H54 (cell line): ENCODE results near the gene CRIM1.
A peak's percentile ranks its signal among the peaks of the same experiment; 100 is the strongest.

Experiments used
- DNase-seq: peaks from one replicate; pipeline ENCODE4 v3.0.0; 2011; ENCODE audit warnings: low spot score, mixed read lengths; ENCODE audit not compliant: insufficient read length
- FAIRE-seq: peaks from 3 replicates; lab custom pipeline; 2011; peaks lifted over from hg19 to GRCh38; lab: Jason Lieb, UNC
- POLR2A ChIP-seq: IDR thresholded peaks from 2 replicates; pipeline ENCODE4 v1.6.1; 2011; ENCODE audit warnings: low read depth, mild to moderate bottlenecking, low read length

Gene CRIM1

GRCh38 chr2:36423172-36423571 is 67.6 kb downstream of the CRIM1 start:
- DNase-seq = no peak
- TF ChIP-seq POLR2A = no peak
- FAIRE-seq = no peak

- FAIRE-seq (no peak), DNase-seq (no peak)
- no peak for TF ChIP-seq POLR2A
These were observed 68.1 kb downstream of the CRIM1 start for GRCh38 chr2:36423619-36424120.

GRCh38 chr2:36425608-36426355 is 70.2 kb downstream of the CRIM1 start:
- FAIRE-seq = no peak

GRCh38 chr2:36427790-36428243 is 72.2 kb downstream of the CRIM1 start:
- FAIRE-seq = no peak
- no peak for TF ChIP-seq POLR2A
- DNase-seq = peak; percentile 26

More at GRCh38 chr2:36425608-36426355, 70.2 kb downstream of the CRIM1 start:
- DNase-seq = no peak
- no peak for TF ChIP-seq POLR2A

- DNase-seq = no peak
- TF ChIP-seq POLR2A = no peak
- FAIRE-seq = no peak
These were observed 75.0 kb downstream of the CRIM1 start for GRCh38 chr2:36430549-36430948.

- TF ChIP-seq POLR2A = no peak
- no peak for FAIRE-seq
- no peak for DNase-seq
These were observed 76.9 kb downstream of the CRIM1 start for GRCh38 chr2:36432479-36432878.

GRCh38 chr2:36433311-36434217 is 78.0 kb downstream of the CRIM1 start:
- DNase-seq (no peak), FAIRE-seq (no peak)
- TF ChIP-seq POLR2A = no peak

GRCh38 chr2:36438449-36438977 is 82.9 kb downstream of the CRIM1 start:
- TF ChIP-seq POLR2A = no peak
- FAIRE-seq (peak; percentile 93), DNase-seq (peak; percentile 73)

GRCh38 chr2:36439084-36439483 is 83.5 kb downstream of the CRIM1 start:
- no peak for FAIRE-seq
- no peak for TF ChIP-seq POLR2A
- DNase-seq = no peak

- no peak for FAIRE-seq
- no peak for TF ChIP-seq POLR2A
- DNase-seq = no peak
These were observed 85.6 kb downstream of the CRIM1 start for GRCh38 chr2:36441065-36441625.

- no peak for DNase-seq
- FAIRE-seq = no peak
These were observed 86.2 kb downstream of the CRIM1 start for GRCh38 chr2:36441816-36442215.

GRCh38 chr2:36444216-36444936 is 88.8 kb downstream of the CRIM1 start:
- FAIRE-seq (no peak), DNase-seq (no peak)
- no peak for TF ChIP-seq POLR2A

More at GRCh38 chr2:36441816-36442215, 86.2 kb downstream of the CRIM1 start:
- TF ChIP-seq POLR2A = no peak
